ENCODE results near the gene EFCC1.
"Not testable (repeated sequence)": the region's sequence is repeated elsewhere in the genome, so short reads cannot be mapped to it uniquely, and the experiment has no call there.

EFCC1 gene

DNA sequence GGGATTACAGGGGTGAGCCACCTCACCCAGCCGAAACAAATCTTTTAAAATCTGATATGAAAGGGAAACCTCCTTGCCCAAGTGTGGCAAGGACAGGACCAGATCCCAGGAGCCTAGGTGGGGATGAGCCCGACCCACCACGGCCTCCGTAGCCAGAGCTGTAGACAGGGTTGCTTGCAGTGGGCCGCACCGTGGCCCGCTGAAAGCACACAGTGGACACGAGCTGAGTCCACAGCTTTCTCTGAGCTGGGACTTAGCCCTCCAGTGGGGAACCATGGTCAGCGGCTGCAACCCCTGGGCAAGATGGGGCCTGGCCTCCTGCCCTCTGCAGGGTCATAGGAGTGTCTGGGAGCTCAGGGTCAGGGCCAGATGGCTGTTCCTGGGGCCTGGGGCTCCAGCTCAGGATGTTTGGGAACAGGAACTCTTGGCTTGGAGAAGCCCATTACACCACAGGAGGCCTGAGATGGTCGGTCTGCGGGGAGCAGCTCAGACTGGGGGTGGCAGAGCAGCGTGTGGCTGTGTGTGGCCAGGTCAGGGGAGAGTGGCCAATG lies 84.1 kb downstream of the EFCC1 start:
- no peak for DNase-seq

DNA sequence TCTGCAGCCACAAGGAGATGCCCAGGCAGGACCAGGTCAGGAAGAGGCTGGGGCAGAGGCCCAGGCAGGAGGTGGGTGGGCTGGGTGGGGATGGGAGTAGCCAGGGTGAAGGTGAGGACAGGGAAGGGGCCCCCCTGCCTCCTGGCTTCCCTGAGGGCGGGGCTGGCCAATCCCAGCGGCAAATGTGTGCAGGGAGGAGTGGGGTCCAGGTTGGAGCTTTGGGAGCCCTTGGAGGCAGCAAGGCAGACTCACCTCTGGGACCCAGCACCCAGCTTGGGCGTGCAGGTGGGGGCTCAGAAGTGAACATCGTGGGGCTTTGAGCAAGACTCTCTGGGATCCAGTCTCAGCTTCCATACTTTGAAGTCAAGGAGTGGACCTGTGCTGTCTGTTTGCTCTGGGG lies 84.7 kb downstream of the EFCC1 start:
- DNase-seq, result no peak

DNA sequence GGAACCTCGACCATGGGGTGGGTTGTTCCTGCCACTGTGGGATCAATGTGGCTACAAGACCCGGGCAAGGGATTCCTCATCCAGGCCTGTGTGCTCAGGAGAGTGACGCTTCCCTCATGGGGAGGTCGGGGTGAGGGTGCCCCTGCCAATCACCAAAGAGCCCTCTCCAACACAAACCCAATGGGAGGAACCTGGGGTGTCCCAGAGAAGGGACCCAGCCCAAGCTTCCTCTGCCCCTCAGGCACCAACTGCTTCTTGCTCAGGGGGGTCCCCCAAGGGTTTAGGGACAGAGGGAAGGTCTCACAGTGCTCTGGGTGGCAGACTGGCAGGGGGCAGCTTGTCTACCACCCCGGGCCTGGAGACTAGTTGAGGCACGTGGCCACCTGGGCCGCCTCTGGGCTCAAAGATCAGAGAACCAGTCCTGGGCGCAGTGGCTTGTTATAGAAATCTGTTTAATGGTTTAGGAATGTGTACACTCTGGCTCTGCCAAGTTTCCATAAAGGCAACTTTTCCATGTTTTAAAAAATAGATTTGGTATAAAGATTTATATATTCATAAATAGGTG lies 86.1 kb downstream of the EFCC1 start:
- DNase-seq, result peak; percentile 62

DNA sequence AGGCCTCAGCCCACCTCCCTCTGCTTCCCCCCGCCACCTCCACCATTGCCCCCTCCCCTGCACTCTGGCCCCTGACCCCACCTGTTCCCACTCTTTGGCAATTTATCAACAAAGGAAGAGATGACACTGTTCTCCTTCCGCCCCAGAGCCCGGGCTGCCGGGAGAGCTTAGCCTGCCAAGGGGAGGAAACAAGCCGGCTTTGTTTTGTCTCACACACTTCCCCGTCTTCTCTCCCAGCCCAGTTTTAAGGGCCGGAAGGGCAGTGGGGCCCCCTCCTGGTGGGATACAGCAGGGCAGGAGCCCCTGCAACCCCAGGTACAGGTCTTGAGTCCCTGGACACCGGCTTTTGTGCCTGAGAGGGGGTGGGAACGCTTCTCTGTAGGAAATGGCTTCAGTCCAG lies 86.8 kb downstream of the EFCC1 start:
- DNase-seq, result not testable (repeated sequence)

DNA sequence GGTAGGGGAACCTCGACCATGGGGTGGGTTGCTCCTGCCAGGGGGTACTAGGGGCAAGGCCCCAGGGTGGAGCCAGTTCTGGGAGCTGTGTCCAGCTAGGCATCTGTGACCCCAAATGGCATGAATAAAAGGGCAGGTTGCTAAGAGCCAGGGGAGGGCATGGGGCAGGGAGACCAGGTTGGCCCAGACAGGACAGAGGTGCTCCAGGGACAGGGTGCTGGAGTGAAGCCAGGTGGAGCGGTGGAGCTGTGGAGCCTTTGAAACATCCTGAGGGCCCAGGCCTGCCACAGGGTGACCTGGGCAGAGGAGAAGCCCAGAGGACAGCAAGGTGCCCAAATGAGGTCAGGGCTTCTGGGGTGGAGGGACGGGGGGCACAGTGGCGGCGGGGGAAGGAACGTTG lies 87.2 kb downstream of the EFCC1 start:
- not testable (repeated sequence) for DNase-seq
